LHCN-M2 (cell line): ENCODE results near the gene BEND7. TPM values are rescaled to one million over a fixed set of nuclear protein-coding genes. Genes with fewer than 3 reads are reported as not detected.
"Not testable (repeated sequence)": the region's sequence is repeated elsewhere in the genome, so short reads cannot be mapped to it uniquely, and the experiment has no call there.

ENCODE experiments used
- DNase-seq: peaks from one replicate; pipeline ENCODE4 v3.0.0-alpha.2; 2012; ENCODE audit warnings: low read depth
- polyA plus RNA-seq: library from polyadenylated mRNA; unstranded; fragments of >200 nt; gene quantifications from one replicate; pipeline ENCODE4 v1.2.1, GENCODE V29; 2012; ENCODE audit warnings: missing spikeins
- total RNA-seq: library from RNA; depleted of rRNA; stranded (reverse); fragments of >200 nt; gene quantifications from 2 replicates; pipeline ENCODE4 v1.2.3, GENCODE V29; 2014; rRNA removed

BEND7 gene, protein sequence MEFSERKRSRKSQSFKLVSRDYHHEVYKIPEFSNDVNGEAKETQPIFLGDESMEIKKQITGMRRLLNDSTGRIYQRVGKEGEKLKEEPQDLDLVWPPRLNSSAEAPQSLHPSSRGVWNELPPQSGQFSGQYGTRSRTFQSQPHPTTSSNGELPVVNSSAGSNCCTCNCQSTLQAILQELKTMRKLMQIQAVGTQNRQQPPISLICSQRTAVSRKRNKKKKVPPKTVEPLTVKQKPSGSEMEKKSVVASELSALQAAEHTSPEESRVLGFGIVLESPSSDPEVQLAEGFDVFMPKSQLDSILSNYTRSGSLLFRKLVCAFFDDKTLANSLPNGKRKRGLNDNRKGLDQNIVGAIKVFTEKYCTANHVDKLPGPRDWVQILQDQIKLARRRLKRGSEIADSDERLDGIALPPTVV
- 4.2 and 5.6 TPM in 2 replicates for total RNA-seq
- 6.2 TPM for polyA plus RNA-seq

DNA sequence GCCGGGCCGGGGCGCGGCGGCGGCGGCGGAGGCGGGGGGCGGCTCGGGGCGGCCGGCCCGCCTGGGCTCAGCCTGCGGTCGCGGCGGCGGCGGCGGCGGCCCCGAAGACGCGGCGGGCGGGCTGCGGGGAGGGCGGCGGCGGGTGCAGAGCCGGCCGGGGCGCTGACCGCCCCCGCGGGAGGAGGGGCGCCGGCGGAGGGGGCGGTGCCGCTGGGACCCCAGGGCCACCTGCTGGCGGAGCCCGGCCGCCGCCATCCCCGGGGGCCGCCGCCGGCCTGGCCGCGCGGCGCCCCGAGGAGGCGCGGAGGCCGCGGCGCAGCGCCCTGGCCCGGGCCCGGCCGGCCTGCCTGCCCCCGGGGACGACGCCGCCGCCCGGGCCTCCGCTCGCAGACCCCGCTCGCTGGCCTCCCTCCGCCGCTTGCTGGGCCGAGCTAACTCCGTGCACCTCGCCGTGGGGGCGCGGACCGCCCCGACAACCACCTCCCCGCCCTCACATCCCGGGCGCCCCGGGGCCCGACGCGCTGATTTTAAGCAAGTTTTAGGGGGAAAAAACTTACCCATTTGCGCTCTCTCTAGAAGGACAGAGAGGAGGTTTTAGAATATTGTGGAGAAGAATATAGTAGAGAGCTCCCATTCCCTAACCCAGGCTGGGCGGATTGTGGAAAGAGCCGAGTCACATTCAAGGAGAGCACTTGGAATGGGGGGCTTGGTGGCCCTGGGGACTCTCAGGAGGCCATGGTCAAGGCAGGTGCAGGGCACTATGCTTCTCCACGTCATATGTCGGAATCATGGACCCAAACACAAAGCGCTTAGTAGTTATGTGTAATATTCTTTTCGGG lies at the start of gene BEND7:
BEND7 (minus strand) TSS at position 140 of the 839 bp plus-strand sequence. CDS start 481 bp downstream, outside the sequence.
- no peak for DNase-seq

DNA sequence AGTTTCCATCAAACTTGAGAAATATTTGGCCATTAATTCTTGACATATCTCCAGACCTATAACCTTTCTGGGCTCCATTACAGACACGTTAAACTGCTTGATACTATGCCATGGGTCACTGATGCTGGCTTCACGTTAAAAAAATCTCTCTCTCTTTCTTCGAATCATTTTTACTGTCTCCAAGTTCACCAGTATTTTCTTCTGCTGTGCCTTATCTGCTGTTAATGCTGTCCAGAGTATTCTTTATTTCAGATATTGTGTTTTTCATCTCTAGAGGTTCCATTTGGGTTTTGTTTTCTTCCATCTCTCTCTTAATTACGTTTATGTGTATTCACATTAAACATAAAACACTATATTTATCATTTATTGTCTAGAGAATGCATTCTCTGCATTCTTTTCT lies 45.1 kb upstream of the BEND7 start:
- no peak for DNase-seq

DNA sequence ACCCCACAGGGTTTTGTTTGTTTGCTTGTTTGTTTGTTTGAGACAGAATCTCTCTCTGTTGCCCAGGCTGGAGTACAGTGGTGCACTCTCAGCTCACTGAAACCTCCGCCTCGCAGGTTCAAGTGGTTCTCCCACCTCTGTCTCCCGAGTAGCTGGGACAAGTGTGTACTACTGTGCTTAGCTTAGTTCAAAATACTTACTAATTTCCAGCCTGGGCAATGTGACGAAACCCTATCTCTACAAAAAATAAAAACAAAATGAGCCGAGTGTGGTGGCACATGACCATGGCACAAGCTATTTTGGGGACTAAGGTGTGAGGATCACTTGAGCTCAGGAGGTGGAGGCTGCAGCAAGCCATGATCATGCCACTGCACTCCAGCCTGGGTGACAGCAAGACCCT lies 42.7 kb upstream of the BEND7 start:
- no peak for DNase-seq

DNA sequence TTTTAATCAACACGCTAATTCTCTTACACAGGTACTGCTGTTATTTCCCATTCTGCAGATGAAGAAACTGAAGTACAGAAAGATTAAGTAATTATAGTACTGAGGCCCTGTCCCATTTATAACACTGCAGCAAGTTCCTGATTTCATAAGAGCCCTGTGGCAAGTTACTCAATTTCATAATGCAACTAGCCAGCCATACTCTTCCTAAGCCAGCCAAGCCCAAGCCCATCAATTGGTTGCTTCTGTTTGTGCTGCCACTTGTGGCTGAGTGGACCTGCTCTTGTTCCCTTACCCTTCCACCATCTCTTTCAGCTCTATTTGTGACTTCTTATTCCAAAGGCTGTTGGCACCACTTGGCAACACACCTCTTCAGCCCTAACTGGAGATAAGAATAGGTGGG lies 38.2 kb upstream of the BEND7 start:
- no peak for DNase-seq

DNA sequence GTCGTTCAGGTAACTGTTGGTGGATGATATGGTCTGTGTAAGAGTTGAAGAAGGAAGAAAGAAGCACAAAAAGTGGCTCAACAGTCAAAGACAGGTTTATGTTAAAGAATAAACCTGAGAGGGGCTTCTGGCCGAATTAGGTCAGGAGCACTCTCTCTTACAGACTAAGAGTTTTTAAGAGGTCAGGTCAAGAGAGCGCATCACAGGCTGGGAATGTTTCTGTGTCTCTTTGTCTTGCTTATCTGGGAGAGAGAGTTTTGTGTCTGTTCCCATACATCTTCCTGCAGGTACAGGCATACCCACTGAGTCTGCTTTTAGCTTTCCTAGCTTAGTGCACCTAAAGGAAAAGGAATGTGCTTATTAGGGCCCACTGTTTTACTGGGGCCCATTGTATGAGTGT lies 35.8 kb upstream of the BEND7 start:
- no peak for DNase-seq

DNA sequence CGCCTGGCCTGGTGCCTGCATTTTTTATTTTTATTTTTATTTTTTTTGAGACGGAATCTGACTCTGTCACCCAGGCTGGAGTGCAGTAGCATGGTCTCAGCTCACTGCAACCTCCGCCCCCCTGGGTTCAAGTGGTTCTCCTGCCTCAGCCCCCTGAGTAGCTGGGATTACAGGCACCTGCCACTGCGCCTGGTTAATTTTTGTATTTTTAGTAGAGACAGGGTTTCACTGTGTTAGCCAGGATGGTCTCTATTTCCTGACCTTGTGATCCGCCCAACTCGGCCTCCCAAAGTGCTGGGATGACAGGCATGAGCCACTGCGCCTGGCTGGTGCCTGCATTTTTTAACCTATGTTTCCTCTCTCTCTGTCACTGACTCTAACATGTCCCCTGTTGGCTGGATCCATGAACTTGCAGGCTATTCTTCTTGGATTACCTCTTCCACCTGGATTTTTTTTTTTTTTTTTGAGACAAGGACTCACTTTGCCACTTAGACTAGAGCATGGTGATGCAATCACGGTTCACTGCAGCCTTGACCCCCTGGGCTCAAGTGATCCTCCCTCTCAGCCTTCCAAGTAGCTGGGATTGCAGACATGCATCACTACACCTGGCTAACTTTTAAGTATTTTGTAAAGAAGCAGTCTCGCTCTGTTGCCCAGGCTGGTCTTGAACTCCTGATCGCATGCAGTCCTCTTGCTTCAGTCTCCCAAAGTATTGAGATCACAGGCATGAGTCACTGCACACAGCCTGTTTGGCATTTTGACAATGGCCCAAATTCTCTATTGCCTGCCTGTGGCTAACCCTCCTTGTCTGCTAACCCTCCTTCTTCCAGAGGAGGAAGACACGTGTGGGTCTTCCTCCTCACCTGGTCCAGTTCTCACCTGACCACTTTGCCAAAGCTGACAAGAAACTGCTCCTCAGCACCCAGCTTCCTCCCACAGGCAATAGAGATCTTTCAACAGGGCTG lies 34.9 kb upstream of the BEND7 start:
- DNase-seq, result no peak

DNA sequence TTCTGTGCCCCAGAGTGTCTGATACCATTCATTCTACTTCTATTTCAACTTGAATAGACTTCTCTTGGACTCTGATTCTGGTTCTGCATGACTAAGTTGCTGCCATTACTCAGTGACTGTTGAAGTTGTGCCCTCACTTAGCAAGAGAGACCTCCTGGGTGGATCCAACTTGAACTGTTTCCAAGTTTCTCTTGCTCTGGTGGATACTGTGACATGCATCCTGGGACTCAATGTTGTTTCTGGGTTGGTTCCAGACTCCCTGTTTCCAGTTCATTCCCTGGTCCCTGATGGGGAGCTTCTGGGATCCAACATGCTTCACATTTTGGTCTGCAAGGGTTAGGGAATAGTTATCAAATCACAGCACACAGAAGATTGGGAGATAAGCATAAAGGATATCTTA lies 31.8 kb upstream of the BEND7 start:
- peak; percentile 38 for DNase-seq

DNA sequence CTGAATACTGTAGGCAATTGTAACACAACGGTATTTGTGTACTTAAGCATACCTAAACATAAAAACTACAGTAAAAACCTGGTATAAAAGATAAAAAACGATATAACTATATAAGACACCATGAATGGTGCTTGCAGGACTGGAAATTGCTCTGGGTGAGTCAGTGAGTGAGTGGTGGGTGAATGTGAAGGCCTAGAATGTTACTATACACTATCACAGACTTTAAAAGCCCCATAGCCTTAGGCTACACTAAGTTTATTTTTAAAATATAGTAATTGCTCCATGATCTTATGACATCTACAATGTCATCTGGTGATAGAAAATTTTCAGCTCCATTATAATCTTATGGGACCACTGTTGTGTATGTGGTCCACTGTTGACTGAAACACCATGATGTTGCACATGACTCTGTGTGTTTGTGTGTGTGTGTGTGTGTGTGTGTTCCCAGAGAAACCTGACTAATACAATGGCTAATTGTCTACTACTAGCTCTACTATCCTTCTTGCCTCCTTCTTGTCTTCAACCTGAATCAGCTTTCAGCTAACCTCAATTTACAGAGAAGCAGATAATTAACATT lies 30.4 kb upstream of the BEND7 start:
- DNase-seq, result no peak

DNA sequence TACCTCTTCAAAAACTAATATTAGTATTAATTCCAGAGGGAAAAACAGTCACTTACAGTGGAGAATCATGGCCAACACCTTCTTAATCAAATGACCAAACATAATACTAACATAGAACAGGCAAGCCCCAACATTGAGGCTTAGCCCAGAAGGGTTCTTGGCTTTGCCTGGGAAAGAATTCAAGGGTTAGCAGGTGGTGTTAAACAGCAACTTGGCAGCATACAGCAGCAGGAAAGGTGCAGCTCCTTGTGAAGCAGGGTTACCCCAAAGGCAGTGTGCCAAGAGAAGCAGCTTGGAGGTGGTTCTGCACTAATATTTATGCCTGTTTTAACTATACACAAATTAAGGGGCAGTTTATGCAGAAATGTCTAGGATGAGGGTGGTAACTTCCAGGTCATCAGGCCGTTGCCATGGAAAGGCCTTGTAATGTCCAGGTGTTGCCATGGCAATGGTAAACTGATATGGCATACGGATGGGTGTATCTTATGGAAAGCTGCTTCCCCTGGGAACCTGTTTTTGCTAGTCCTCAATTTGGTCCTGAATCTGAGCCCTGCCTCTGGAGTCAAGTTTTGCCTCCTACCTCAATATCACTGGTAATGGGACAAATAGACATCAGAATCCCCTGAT lies 27.2 kb upstream of the BEND7 start:
- peak; percentile 7 for DNase-seq

DNA sequence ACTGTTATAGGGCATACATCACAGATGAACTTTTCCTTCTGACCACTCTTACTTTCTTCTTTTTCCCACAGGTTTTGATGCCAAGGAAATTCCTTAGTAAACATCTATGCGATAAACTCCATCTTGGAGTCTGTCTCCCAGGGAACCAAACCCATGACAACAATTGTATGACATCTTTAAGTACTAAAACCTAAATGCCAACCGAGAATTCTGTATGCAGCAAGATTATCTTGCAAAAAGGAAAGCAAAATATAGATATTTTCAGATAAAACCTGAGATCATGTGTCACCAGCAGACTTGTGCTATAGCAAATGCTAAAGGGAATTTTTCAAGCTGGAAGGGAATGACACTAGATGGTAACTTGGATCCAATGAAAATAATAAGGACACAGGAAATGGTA lies 22.0 kb upstream of the BEND7 start:
- no peak for DNase-seq

DNA sequence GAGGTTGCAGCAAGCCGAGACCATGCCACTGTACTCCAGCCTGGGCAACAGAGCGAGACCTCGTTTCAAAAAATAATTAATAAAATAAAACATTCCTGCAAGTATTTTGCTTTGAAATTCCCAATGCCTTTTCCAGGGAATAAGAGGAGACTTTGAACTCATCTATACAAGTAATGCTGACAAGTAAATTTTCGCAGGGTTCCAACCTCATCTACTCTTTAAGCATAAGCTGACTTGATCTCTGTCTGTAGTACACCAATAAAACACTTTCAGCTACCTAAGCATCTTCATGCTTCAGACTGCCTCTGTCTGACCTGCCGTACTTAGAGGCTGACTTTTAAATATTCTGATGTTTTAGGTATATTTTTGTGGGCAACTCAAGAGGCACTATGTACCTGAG lies 13.7 kb upstream of the BEND7 start:
- no peak for DNase-seq

DNA sequence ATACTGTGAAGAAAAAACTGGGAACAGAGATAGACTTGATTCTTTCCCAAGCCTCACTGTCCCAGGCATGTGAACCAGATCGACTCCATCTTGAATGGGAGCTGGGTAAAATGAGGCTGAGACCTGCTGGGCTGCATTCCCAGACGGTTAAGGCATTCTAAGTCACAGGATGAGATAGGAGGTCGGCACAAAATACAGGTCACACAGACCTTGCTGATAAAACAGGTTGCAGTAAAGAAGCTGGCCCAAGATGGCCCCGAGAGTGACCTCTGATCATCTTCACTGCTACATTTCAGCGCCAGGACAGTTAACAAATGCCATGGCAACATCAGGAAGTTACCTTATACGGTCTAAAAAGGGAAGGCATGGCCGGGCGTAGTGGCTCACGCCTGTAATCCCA lies 9.2 kb upstream of the BEND7 start:
- DNase-seq, result not testable (repeated sequence)

DNA sequence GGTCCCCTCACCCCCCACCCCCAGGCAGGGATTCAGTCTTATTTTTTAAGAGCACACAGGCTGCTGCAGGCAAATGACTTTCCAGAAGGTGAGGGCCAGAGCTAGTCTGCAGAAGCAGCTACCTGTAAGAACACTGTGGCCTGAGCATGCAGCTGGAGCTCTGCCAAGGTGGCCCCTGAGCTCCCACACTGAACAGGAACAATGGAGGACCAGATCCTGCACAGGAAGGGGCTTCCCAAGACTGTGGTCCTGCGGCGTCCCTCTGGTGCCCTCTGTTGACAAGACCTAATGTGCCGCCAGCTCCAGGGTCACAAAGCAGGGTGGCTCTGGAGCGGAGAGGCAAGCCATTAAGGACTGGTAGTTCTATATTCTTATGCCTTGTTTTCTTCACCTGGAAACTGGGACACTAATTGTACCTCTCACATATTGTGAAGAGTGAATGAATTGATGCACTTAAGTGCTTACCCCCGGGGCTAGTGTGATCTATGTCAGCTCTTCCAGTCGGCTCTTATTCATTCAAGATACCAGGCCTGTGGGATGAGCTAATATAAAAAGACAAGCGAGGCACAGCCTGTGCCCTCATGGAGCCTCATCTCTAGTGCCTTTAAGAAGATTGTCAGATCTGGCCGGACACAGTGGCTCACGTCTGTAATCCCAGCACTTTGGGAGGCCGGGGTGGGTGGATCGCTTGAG lies 8.0 kb upstream of the BEND7 start:
- DNase-seq, result peak; percentile 47

DNA sequence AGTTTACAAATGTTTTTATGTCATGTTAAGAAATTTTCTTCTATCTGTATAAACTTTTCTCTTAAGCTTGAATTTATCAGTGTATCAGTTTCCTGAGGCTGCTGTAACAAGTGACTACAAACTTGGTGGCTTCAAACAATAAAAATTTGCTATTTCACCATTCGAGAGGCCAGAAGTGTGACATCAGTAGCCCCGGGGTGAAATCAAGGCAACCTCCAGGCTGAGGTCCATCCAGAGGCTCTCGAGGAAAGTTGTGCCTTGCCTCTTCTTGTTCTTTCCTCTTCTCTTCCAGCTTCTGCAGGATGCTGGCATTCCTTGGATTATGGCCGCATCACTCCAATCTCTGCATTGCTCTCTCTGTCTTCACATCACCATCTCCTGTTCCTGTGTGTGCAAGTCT lies 6.5 kb upstream of the BEND7 start:
- no peak for DNase-seq

DNA sequence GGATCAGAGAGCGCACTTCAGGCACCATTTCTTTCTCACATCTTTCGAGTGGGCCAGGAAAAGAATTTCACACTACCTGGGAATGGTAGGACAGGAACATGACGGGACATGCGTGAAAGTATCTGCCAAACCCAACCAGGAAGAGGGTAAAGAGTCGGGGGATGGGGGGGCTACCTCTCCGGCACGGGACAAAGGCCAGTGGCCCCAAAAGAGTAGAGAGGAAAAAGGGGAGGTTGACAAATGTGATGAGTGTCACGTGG lies 830 bp upstream of the BEND7 start:
- DNase-seq, result no peak

DNA sequence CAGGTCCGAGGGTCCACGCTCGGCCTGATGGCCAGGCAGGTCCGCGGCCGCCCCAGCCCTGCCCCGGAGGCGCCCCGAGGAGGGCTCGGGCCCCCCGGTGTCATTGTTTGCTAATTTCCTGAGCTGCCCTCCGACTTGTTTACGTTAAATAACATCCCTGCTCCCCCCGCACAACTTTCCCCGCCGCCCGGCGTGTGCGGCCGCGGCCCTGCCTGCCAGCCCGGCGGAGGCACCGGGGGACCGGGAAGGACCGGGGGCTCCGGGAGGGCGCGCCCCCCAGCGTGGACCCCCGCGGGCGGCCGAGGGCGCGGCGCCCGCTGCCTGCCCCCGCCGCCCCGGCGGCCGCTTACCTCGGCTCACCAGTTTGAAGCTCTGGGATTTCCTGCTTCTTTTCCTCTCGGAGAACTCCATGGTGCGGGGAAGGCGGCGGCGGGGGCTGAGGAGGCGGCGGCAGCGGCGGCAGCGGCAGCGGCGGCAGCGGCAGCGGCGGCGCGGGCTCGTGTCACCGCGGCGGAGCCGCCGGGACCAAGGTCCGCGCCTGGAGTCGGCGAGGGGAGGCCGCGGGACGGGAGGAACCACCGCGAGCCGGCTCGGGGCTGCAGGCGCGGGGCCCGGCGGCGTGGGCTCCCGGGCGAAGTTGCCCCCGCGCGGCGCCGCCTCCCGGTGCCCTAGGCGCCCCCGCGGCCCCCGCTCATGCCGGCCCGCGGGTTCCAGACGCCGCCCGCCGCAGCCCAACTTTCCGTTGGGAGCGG lies 515 bp downstream of the BEND7 start:
- no peak for DNase-seq

DNA sequence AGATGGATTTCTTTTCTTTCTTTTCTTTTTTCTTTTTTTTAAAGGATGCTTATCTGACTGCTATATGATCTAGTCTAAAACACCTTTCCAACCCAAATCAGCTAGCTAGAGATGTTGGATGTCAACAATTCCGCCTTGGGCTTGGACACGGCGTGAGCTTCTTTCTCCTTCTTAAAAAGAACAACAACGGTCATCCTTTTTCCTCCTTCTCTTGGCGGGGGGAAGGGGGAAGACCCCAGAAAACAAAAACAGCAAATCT lies 1.0 kb downstream of the BEND7 start:
- no peak for DNase-seq

DNA sequence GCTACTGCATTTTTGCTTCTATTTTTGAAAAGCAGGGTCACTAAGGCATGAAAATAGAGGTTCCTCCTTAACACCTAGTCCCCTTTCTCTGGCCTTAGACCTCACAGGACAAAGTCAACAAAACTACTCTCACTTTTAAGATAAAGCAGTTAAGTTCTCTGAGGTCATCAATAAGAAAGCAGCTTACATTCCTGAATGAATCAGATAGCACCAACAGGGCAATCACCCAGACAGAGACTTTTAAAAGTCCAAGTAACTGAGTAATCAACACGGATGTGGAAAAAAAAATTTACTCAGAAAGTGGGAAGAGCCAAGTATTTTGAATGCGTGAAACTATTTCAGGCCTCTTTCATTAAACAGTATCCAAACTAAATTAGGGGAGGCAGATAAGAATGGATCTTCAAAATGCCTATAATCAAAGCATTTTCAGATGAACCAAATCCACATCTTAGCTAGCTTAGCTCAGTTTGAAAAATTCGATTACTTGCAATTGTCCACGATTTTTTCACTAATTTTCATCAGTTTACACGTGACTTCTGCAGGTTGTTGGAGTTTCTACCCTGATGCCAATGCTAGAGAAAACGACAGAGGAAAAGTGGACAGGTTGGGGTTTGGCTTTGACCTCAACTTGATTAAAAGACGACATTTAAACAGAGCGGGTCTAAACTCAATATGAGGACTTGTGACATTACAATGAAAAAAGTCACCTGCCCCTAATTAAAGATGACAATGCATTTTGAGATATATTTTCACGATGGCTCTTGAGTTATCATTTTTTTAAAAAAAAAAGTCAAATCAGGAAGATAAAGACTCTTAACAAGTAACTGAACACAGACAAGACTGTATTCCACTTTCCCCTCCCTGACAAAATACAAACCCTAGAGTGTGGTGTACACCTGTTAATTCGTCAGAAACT lies 1.6 kb downstream of the BEND7 start:
- DNase-seq, result peak; percentile 74

DNA sequence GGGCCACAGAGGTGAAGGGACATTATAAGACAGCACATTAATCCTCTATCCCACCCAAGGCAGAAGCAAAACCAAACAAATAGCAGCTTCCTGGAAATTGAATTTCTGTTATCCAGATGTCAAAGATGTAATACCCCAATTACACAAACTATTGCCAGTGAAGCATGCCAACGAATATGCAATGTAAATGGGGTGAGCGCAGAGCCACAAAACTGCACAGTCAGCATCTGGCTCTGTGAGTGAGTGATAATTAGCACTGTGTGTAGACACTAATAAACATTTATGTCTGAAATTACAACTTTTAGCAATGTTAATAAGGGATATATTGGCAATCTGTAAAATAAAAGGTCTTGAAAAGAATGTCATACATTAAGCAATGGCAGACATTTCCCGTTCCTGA lies 3.2 kb downstream of the BEND7 start:
- no peak for DNase-seq
